Stimulated activated CD4-positive, alpha-beta T cell treated with anti-CD3 and anti-CD28 coated beads, Interleukin-4, amount 100 ng/mL, for 24 hours (primary cell): Measurements from ENCODE around the gene ORM1.

Source experiments
- DNase-seq: peaks from one replicate; pipeline ENCODE4 v3.0.0-alpha.2; 2020

The ORM1 gene

DNA sequence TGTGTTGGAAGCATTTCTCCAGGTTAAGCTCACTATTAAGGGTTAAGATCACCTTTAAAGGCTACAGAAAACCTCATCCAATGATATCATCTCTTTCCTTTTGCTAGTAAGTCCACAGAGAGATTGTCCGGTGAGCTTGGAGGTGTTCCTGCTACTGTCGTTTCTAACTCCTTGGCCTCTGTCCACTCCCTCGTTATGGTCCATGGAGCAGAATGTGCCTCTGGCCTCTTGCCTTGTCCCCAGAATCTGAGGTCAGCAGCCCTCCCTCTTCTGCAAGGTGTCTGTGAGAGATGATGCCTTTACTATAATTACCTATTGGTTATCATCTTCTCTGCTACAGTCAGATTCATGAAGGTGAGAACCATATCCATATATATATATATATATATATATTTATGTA lies 21.8 kb downstream of the ORM1 start:
- DNase-seq, result no peak

DNA sequence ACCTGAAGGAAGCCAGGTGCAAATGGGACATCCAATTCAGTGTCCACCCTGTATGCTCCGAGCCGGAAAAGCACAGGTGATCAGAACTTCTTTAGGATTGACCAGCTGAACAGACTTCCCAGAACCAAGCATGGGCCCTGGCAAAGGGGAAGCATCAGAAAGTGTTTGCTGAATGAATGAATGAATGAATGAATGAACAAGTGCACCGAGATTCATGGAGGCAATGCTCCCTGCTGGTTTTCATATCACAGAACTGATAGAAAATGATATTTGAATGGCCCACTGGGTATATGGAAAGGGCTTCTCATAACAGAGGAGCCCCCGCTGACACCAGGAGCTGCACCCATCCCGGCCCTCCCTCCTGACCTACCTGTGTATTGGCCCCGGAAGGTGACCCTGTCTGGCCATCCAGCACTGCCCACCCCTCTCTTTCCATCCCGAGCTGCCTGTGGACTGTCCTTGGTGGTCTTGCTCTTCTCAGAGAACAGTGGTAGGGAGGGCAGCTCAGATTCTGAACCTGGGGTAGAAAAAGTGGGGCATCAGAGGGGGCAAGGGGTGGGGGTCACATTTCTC lies 22.7 kb downstream of the ORM1 start:
- no peak for DNase-seq

GRCh38 chr9:114346146-114346545 lies 23.2 kb downstream of the ORM1 start:
- no peak for DNase-seq

DNA sequence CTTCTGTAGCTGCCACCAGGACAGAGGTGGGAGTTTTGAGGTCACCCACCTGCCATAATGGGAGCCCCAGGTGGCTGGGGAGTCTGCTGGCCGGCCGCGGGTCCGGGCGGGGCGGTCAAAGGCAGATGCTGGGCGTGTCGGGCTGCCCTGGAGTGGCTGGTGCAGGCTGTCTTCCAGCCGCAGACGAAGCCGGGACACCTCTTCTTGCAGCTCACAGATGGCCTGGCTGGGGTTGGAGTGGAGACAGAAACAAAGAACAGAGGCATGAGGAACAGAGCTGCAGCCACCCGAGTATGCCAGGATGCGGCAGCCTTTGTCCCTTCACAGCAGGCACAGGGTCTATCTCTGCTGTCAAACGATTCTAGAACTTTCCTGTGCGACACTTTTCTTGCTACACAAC lies 24.8 kb downstream of the ORM1 start:
- DNase-seq, result no peak

DNA sequence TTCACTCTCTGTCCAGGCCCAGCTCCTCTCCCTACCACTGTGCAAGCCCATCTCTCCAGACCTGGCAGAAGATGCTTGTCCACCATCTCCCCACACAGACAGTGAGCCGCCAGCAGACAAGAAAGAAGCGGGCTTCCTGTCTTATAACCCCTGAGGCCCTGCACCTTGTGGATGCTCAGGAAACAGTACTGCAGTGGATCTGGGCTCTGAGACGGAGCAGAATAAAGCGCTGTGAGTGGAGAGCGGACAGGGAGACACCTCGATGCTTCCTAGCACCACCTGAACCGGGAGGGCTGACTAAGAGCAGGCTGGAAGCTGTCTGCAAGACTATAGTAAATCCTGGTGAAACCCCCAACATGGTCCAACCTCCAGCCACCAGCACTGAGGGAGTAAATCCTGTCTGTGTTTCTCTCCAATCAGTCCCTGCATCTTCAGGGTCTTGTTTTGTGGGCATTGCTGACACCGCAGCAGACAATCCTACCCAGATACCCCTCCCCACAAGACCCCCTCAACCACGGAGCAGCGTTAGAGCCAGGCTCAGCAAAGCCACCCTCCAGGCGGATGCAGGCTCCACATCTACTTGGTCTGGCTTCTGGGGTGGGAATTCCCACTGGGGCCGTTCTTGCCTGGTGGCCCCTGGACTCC lies 25.5 kb downstream of the ORM1 start:
- no peak for DNase-seq

DNA sequence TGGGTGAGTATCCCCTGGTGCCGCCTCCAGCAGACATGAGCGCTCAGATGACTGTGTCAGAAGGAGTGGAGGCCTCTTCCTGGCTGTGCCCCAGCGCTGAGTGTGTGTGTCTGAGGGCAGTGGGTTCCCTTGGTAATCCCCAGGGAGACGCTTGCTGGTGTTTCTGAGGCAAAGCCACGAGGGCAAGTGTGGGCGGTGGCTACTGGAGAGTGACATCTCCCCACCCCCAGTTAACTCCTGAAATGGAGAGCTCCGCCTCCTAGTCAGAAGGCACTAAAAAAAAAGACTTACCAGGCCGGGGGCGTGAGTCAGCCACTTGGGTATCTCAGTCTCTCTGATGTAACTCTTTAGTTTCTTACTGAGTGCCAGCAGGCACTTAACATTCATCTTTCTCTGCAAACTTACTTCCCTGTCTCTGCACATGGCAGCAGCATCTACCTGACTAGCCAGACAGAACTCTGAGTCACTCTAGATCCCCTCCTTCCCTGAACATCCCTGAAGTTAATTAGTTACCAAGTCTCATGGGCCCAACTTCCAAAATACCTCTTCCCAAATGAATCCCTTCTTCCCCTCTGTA lies 26.1 kb downstream of the ORM1 start:
- peak; percentile 93 for DNase-seq

- no peak for DNase-seq
Observed at GRCh38 chr9:114349713-114350480, 27.0 kb downstream of the ORM1 start.

GRCh38 chr9:114350636-114351401 lies 27.9 kb downstream of the ORM1 start:
- DNase-seq, result peak; percentile 21

- DNase-seq, result no peak
Observed at GRCh38 chr9:114351932-114352331, 29.0 kb downstream of the ORM1 start.

- no peak for DNase-seq
Observed at GRCh38 chr9:114355821-114356220, 32.9 kb downstream of the ORM1 start.

- no peak for DNase-seq
Observed at GRCh38 chr9:114356792-114357191, 33.9 kb downstream of the ORM1 start.

- no peak for DNase-seq
Observed at GRCh38 chr9:114357360-114357759, 34.5 kb downstream of the ORM1 start.

GRCh38 chr9:114357911-114358328 lies 35.0 kb downstream of the ORM1 start:
- no peak for DNase-seq

GRCh38 chr9:114359801-114360200 lies 36.9 kb downstream of the ORM1 start:
- DNase-seq, result no peak

GRCh38 chr9:114361542-114361941 lies 38.6 kb downstream of the ORM1 start:
- DNase-seq, result no peak

DNA sequence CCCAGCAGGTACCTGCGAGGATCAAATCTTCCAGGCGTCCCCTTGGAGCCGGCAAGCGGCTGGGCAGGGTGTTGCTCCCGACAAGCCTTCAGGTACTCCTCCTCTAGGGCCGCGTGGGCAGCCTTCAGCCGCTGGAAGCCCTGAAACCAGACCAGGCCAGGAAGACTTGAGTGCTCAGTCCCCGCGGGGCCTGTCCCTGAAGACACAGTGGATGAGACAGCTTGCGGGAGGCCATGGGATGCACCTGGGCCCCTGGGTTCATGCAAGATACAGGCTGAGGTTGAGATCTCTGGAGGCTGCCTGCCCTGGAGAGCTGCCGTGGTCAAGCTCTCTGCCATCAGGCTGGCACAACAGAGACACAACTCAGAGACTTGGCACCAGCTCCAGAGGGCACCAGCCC lies 39.5 kb downstream of the ORM1 start:
- DNase-seq, result no peak

GRCh38 chr9:114363424-114363823 lies 40.5 kb downstream of the ORM1 start:
- DNase-seq, result peak; percentile 23

DNA sequence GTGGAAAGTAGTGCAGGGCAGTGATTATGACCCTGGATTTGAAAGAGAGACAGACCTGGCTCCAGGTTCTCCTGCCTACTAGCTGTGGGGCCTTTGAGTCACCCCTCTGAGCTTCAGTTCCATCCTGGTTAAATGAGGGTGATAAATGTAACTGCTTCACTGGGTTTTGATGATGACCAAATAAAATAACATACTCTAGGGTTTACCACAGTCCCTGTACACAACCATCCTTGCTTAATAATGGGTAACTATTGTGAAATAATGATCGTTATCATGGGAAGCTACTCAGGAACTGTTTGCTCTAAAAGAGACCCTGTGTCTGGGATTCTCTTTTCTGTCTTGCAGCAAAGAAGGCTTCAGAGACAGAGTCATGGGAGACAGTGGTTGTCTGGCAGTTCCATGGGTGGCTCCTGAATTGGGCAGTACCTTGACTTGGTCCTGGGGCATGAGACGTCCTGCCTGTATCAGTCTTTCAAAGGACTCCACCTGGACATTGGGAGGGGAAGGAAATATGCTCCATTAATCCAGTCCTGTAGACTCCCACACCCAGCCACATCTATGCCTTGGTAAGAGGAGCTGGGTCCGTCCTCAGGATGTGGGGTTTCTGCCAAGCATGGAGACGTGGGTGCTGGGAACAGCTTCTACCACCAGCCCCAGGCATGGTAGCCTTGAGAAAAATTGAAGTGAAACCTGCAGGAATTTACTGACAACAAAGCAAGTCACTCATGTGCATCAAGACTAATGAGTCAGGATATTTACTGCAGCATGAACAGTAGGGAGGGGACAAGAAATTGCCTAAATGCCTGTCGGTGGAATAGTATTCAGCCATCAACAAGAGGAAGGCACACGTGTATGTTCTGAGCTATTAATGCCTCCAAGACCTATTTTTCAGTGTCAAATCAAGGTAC lies 41.5 kb downstream of the ORM1 start:
- DNase-seq, result no peak

- DNase-seq, result no peak
Observed at GRCh38 chr9:114365194-114365593, 42.3 kb downstream of the ORM1 start.

DNA sequence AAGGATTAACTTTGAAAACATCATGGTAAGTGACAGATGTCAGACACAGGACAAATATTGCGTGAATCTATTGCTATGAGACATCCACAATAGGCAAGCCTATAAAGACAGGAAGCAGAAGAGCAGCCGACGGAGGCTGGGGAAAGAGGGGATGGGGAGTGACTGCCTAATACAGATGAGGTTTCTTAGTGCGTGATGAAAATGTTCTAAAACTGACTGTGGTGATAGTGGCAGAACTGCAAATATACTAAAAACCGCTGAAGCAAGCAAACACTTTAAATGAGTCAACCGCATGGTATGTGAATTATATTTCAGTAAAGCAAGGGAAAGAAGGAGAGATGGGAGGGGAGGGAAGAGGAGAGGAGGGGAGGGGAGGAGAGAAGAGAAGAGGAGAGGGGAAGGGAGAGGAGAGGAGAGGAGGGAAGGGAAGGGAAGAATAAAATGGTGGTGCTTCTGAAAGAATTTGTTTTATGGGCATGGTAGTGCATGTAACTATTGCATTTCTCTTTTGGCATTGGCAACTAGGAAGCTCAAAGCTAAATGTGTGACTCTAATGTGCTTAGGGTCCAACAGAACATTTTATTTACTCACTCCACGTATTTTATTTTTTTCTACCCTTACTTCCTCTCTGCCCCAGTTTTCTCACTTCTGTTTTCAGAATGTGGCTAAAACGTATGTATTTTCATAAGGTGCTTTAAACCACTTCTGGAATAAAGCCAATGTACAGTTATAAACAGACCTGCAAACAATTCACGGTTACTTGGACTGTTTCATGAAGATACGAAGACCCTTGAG lies 43.6 kb downstream of the ORM1 start:
- no peak for DNase-seq

DNA sequence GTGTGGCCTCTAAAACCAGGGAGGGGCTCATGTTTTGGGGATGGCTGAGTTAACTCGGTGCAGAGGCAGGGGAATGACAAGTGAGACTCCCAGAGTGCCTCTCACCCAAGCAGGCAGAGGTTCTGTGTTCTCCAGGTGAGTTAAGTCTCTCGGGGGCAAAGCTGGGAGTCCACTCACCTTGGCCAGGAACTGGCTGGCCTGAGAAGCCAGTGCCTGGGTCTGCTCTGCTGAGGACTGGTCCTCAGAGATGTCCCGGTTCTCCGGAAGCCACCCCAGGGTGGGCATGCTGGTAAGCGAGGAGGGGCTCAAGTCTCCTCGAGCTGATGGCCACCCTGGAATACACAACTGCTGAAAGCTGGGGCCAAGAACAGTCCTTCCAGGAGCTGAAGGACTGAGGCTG lies 44.5 kb downstream of the ORM1 start:
- DNase-seq, result no peak
